ENCODE data around the gene MARK1. TPM values are rescaled to one million over a fixed set of nuclear protein-coding genes. Genes with fewer than 3 reads are reported as not detected.

Gene MARK1
- total RNA-seq, 4 donors from 2014 or later: 4.3 to 6.8 (median 5.4) TPM

DNA sequence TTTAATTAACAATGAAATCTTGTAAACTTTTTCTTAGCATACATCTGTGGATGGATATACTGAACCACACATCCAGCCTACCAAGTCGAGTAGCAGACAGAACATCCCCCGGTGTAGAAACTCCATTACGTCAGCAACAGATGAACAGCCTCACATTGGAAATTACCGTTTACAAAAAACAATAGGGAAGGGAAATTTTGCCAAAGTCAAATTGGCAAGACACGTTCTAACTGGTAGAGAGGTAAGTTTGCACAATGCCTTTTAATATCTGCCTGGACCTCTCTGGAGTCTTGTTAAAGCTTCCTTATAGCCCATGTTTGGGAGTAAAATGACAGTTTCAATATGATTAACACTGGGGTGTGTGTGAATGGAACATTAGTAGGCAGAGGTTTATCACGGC, 51.4 kb downstream of the MARK1 start:
- 45 to 51% methylated on average over 4 to 6 of the region's 6 CpGs for WGBS, 2 donors (ENCODE audit: low coverage in 1 of 2)
- no peaks in the 10 kb centered on the region for H3K27me3 ChIP-seq
- in situ Hi-C loops (cut with MboI; ENCODE audit: low pct_ligation_motif_present in 1 of 4, low pct_unique_long_range_greater_than_20kb in 1 of 4, low sequenced_read_pairs in 3 of 4) (no loop called here), intact Hi-C loops (cut with DNase I; ENCODE audit: low total_unique reads) (no loop called here)
- DNase-seq: no peak
- no peaks in the 10 kb centered on the region for H3K36me3 ChIP-seq
- H3K4me1 ChIP-seq: no peaks in the 10 kb centered on the region
- peaks cover 1 to 5% of the 10 kb centered on the region in 2 donors for H3K9me3 ChIP-seq
- no peak overlapping the region for H3K4me3 ChIP-seq
- TF ChIP-seq POLR2AphosphoS5 (IDR thresholded peaks at IDR 0.05) (no peak), EP300 (IDR thresholded peaks at IDR 0.05; ENCODE audit: low read depth) (no peak), POLR2A (IDR thresholded peaks at IDR 0.05) (no peak)
- TF ChIP-seq, protein P1, sequence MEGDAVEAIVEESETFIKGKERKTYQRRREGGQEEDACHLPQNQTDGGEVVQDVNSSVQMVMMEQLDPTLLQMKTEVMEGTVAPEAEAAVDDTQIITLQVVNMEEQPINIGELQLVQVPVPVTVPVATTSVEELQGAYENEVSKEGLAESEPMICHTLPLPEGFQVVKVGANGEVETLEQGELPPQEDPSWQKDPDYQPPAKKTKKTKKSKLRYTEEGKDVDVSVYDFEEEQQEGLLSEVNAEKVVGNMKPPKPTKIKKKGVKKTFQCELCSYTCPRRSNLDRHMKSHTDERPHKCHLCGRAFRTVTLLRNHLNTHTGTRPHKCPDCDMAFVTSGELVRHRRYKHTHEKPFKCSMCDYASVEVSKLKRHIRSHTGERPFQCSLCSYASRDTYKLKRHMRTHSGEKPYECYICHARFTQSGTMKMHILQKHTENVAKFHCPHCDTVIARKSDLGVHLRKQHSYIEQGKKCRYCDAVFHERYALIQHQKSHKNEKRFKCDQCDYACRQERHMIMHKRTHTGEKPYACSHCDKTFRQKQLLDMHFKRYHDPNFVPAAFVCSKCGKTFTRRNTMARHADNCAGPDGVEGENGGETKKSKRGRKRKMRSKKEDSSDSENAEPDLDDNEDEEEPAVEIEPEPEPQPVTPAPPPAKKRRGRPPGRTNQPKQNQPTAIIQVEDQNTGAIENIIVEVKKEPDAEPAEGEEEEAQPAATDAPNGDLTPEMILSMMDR (IDR thresholded peaks at IDR 0.05): no peak
- H3K27ac ChIP-seq: no peak overlapping the region

DNA sequence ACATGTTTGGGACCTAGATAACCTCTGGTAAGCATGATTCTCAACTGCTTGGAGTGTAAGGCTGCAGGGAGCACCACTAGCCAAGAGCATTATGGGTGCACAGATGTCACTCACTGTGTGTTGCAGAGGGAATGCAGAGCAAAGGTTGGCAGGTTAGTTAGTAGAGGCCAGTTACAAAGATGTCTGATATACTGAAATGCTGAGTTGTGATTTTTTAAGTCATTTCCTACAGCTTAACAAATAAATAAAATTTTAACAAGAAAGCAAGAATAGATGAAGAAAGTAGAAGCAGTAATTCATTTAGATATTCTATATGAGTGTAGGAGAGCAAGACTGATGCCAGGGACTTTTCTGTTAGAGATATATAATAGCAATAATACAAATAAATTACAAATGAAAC, 64.8 kb downstream of the MARK1 start:
- Histone ChIP-seq H3K27ac (no peak overlapping the region), H3K27me3 (no peaks in the 10 kb centered on the region), H3K4me3 (no peak overlapping the region), H3K9me3 (no peaks in the 10 kb centered on the region), H3K36me3 (no peaks in the 10 kb centered on the region), H3K4me1 (no peaks in the 10 kb centered on the region)
- TF ChIP-seq, protein P1 (IDR thresholded peaks at IDR 0.05): no peak
- no peak for TF ChIP-seq POLR2A (IDR thresholded peaks at IDR 0.05)
- TF ChIP-seq EP300 (IDR thresholded peaks at IDR 0.05; ENCODE audit: low read depth): no peak
- no peak for TF ChIP-seq POLR2AphosphoS5 (IDR thresholded peaks at IDR 0.05)
- intact Hi-C loops (cut with DNase I; ENCODE audit: low total_unique reads): no loop called here
- no peak for DNase-seq
- in situ Hi-C loops (cut with MboI; ENCODE audit: low pct_ligation_motif_present in 1 of 4, low pct_unique_long_range_greater_than_20kb in 1 of 4, low sequenced_read_pairs in 3 of 4): no loop called here

DNA sequence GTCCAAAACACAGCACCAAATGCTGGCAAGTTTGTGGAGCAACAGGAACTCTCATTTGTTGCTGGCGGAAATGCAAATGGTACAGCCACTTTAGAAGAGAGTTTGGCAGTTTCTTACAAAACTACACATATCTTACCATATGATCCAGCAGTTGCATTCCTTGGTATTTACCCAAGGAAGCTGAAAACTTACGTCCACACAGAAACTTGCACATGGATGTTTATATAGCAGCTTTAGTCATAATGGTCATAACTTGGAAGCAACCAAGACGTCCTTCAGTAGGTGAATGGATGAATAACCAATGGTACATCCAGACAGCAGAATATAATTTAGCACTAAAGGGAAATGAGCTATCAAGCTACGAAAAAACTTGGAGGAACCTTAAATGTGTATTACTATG, 66.4 kb downstream of the MARK1 start:
- intact Hi-C loops (cut with DNase I; ENCODE audit: low total_unique reads): no loop called here
- Histone ChIP-seq H3K27me3 (no peaks in the 10 kb centered on the region), H3K4me3 (no peak overlapping the region), H3K36me3 (no peaks in the 10 kb centered on the region), H3K4me1 (no peaks in the 10 kb centered on the region), H3K27ac (no peak overlapping the region), H3K9me3 (no peaks in the 10 kb centered on the region)
- TF ChIP-seq POLR2AphosphoS5 (IDR thresholded peaks at IDR 0.05) (no peak), POLR2A (IDR thresholded peaks at IDR 0.05) (no peak), EP300 (IDR thresholded peaks at IDR 0.05; ENCODE audit: low read depth) (no peak)
- TF ChIP-seq, protein P1 (IDR thresholded peaks at IDR 0.05): no peak
- in situ Hi-C loops (cut with MboI; ENCODE audit: low pct_ligation_motif_present in 1 of 4, low pct_unique_long_range_greater_than_20kb in 1 of 4, low sequenced_read_pairs in 3 of 4): no loop called here
- DNase-seq: no peak
- 77 to 82% methylated on average over 3 to 4 of the region's 4 CpGs for WGBS, 2 donors (ENCODE audit: low coverage in 1 of 2)

DNA sequence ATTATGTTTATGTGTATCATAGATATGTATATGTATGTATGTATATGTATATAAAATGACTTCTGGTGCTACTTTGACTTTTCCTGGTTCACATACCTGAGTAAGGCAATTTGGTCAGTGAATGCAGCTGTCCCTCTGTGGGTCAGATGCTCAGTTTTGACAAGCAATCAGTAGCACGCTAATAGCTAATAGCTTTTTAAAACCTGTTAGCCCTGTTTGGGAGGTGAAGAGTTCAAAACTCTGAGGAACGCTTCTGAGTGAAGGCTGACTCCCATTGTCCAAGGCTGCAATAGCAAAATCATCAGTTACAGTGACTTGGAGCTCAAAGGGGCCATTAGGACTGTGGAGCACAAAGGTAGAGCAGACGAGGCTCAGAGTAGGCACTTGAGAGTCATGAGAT, 67.2 kb downstream of the MARK1 start:
- in situ Hi-C loops (cut with MboI; ENCODE audit: low pct_ligation_motif_present in 1 of 4, low pct_unique_long_range_greater_than_20kb in 1 of 4, low sequenced_read_pairs in 3 of 4): no loop called here
- no peaks in the 10 kb centered on the region for H3K4me1 ChIP-seq

More for the DNA sequence above, 67.2 kb downstream of the MARK1 start:
- TF ChIP-seq, protein P1 (IDR thresholded peaks at IDR 0.05): no peak
- TF ChIP-seq EP300 (IDR thresholded peaks at IDR 0.05; ENCODE audit: low read depth) (no peak), POLR2AphosphoS5 (IDR thresholded peaks at IDR 0.05) (no peak), POLR2A (IDR thresholded peaks at IDR 0.05) (no peak)
- Histone ChIP-seq H3K27me3 (no peaks in the 10 kb centered on the region), H3K27ac (no peak overlapping the region), H3K36me3 (no peaks in the 10 kb centered on the region), H3K9me3 (no peaks in the 10 kb centered on the region), H3K4me3 (no peak overlapping the region)
- intact Hi-C loops (cut with DNase I; ENCODE audit: low total_unique reads): no loop called here
- WGBS, 2 donors (ENCODE audit: low coverage in 1 of 2): 67 to 88% methylated on average over 1 to 3 of the region's 3 CpGs
- no peak for DNase-seq
